ENCODE measurements around the gene CDC16.
"Not testable (repeated sequence)": the region's sequence is repeated elsewhere in the genome, so short reads cannot be mapped to it uniquely, and the experiment has no call there.

CDC16 gene

GRCh38 chr13:114228176-114228575 is 6.5 kb upstream of the CDC16 start:
- DNase-seq = no peak

- DNase-seq = no peak
These were observed 5.2 kb upstream of the CDC16 start for GRCh38 chr13:114229506-114229905.

GRCh38 chr13:114230117-114230516 is 4.6 kb upstream of the CDC16 start:
- no peak for DNase-seq

- no peak for DNase-seq
These were observed 4.1 kb upstream of the CDC16 start for GRCh38 chr13:114230575-114230974.

- DNase-seq = no peak
These were observed 2.8 kb upstream of the CDC16 start for GRCh38 chr13:114231886-114232285.

- no peak for DNase-seq
These were observed 442 bp upstream of the CDC16 start for GRCh38 chr13:114234266-114234644.

- DNase-seq = no peak
These were observed 1.0 kb downstream of the CDC16 start for GRCh38 chr13:114235697-114236096.

GRCh38 chr13:114236227-114236626 is 1.5 kb downstream of the CDC16 start:
- no peak for DNase-seq

- DNase-seq = no peak
These were observed 2.9 kb downstream of the CDC16 start for GRCh38 chr13:114237415-114238112.

GRCh38 chr13:114241918-114242317 is 7.2 kb downstream of the CDC16 start:
- no peak for DNase-seq

GRCh38 chr13:114243971-114244370 is 9.3 kb downstream of the CDC16 start:
- no peak for DNase-seq

- DNase-seq = no peak
These were observed 9.9 kb downstream of the CDC16 start for GRCh38 chr13:114244637-114245036.

- DNase-seq = no peak
These were observed 13.3 kb downstream of the CDC16 start for GRCh38 chr13:114248011-114248410.

GRCh38 chr13:114249077-114249476 is 14.4 kb downstream of the CDC16 start:
- no peak for DNase-seq

- not testable (repeated sequence) for DNase-seq
These were observed 17.1 kb downstream of the CDC16 start for GRCh38 chr13:114251639-114252440.

- no peak for DNase-seq
These were observed 21.9 kb downstream of the CDC16 start for GRCh38 chr13:114256547-114256946.

GRCh38 chr13:114257014-114257413 is 22.3 kb downstream of the CDC16 start:
- no peak for DNase-seq

GRCh38 chr13:114258589-114258988 is 23.9 kb downstream of the CDC16 start:
- DNase-seq = no peak

- no peak for DNase-seq
These were observed 24.7 kb downstream of the CDC16 start for GRCh38 chr13:114259374-114259773.

GRCh38 chr13:114259974-114260373 is 25.3 kb downstream of the CDC16 start:
- DNase-seq = no peak

- no peak for DNase-seq
These were observed 26.1 kb downstream of the CDC16 start for GRCh38 chr13:114260814-114261213.

- no peak for DNase-seq
These were observed 26.8 kb downstream of the CDC16 start for GRCh38 chr13:114261328-114261965.

GRCh38 chr13:114263578-114263977 is 28.9 kb downstream of the CDC16 start:
- no peak for DNase-seq

GRCh38 chr13:114264313-114264712 is 29.6 kb downstream of the CDC16 start:
- not testable (repeated sequence) for DNase-seq

Measured in stimulated activated CD4-positive, alpha-beta T cell treated with anti-CD3 and anti-CD28 coated beads, Interleukin-4, amount 100 ng/mL, for 24 hours (primary cell).